BE2C (cell line): ENCODE data around the gene SLIT2.

Source experiments
- DNase-seq: peaks from one replicate; pipeline ENCODE4 v3.0.0-alpha.2; 2020
- H3K27me3 ChIP-seq: fragments of 250-450 bp; sonication (Bioruptor Pico); 2 replicates; pipeline ENCODE4 v1.5.1; 2020; ENCODE audit warnings: mild to moderate bottlenecking
- H3K36me3 ChIP-seq: fragments of 250-450 bp; sonication (Bioruptor Pico); 2 replicates; pipeline ENCODE4 v1.5.1; 2020; ENCODE audit warnings: mild to moderate bottlenecking
- H3K4me1 ChIP-seq: fragments of 250-450 bp; sonication (Bioruptor Pico); 2 replicates; pipeline ENCODE4 v1.5.1; 2020
- H3K4me3 ChIP-seq: 2 replicates; pipeline ENCODE4 v1.5.1; 2011; ENCODE audit warnings: low read depth, low read length
- H3K9me3 ChIP-seq: fragments of 250-450 bp; sonication (Bioruptor Pico); 2 replicates; pipeline ENCODE4 v1.5.1; 2020
- TF ChIP-seq, protein P1 (sequence below): IDR thresholded peaks from 2 replicates; pipeline ENCODE4 v1.5.1; 2012; ENCODE audit warnings: mild to moderate bottlenecking, low read depth, low read length

SLIT2 gene

GRCh38 chr4:20253735-20254409 is 2.2 kb downstream of the SLIT2 start:
- peak; percentile 7 for DNase-seq
- TF ChIP-seq, protein P1, sequence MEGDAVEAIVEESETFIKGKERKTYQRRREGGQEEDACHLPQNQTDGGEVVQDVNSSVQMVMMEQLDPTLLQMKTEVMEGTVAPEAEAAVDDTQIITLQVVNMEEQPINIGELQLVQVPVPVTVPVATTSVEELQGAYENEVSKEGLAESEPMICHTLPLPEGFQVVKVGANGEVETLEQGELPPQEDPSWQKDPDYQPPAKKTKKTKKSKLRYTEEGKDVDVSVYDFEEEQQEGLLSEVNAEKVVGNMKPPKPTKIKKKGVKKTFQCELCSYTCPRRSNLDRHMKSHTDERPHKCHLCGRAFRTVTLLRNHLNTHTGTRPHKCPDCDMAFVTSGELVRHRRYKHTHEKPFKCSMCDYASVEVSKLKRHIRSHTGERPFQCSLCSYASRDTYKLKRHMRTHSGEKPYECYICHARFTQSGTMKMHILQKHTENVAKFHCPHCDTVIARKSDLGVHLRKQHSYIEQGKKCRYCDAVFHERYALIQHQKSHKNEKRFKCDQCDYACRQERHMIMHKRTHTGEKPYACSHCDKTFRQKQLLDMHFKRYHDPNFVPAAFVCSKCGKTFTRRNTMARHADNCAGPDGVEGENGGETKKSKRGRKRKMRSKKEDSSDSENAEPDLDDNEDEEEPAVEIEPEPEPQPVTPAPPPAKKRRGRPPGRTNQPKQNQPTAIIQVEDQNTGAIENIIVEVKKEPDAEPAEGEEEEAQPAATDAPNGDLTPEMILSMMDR = no peak
- no peaks in the 10 kb centered on the region for H3K9me3 ChIP-seq
- no peaks in the 10 kb centered on the region for H3K36me3 ChIP-seq
- H3K4me3 ChIP-seq = no peak overlapping the region
- peaks cover 74% of the 10 kb centered on the region for H3K27me3 ChIP-seq
- no peaks in the 10 kb centered on the region for H3K4me1 ChIP-seq

DNA sequence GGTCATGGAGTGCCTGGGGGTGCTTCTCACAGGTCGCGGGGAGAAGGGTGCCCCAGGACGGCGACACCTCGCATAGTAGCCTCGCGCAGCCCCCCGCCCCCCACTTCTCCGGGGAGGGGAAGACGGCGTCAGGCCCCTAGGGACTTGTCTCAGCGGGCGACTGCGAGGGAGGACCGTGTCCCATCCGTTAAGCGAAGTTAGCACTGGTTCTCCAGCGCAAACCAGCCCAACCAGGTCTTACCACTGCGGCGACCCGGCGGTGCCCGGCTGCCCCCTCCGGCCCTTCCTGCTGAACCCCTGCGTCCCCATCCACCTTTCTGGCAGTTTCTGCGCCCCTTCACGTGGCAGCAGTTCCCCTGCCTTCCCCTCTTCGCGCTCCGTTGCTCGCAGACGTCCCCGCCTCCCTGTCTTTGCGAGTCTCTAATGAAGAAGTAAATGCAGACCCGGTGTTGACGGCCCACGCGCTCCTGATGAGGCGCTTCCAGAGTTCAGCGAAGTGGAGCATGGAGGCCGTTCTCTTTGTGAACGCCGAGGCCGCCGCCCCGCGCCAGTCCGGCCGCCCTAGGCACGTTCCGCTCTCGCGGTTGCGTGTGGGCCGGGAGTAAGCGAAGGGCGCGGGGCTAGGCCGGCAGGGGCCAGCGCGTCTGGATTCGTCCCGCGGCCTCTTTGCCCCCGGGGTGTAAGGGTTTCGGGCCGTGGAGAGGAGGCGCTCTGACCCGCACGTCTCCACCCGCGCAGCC is 3.0 kb downstream of the SLIT2 start:
- H3K36me3 ChIP-seq = no peaks in the 10 kb centered on the region
- DNase-seq = peak; percentile 8
- no peaks in the 10 kb centered on the region for H3K4me1 ChIP-seq
- H3K9me3 ChIP-seq = no peaks in the 10 kb centered on the region
- no peak overlapping the region for H3K4me3 ChIP-seq
- H3K27me3 ChIP-seq = peaks cover 79% of the 10 kb centered on the region
- TF ChIP-seq, protein P1 = no peak

- H3K9me3 ChIP-seq = no peaks in the 10 kb centered on the region
- no peak overlapping the region for H3K4me3 ChIP-seq
- TF ChIP-seq, protein P1 = no peak
- H3K36me3 ChIP-seq = no peaks in the 10 kb centered on the region
- no peaks in the 10 kb centered on the region for H3K4me1 ChIP-seq
- no peak for DNase-seq
- H3K27me3 ChIP-seq = peaks cover 83% of the 10 kb centered on the region
Measured at GRCh38 chr4:20255251-20255586, 3.5 kb downstream of the SLIT2 start.

GRCh38 chr4:20255823-20256222 is 4.1 kb downstream of the SLIT2 start:
- H3K27me3 ChIP-seq = peaks cover 77% of the 10 kb centered on the region
- H3K4me3 ChIP-seq = no peak overlapping the region

DNA sequence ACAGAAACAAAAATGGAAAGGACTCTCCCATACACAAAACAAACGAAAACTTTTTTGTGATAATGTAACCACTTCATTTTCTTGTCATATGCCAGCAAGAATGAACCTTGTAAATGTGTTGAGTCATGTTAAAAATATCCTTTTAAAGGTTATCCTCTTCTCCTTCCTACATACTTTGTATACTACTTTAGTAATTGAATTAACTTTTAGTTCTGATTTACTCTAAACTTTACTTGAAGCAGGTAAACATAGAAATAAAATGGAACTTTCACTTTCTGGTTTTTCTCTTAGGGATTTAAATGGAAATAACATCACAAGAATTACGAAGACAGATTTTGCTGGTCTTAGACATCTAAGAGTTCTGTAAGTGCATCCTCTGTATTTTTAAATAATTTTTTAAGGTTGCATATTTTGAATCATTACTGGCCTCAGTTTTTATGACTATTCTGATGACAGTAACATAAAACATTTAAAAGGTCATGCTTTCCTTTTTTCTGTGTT is 4.7 kb downstream of the SLIT2 start:
- Histone ChIP-seq H3K4me1 (no peaks in the 10 kb centered on the region), H3K9me3 (no peaks in the 10 kb centered on the region), H3K27me3 (peaks cover 71% of the 10 kb centered on the region), H3K36me3 (no peaks in the 10 kb centered on the region), H3K4me3 (no peak overlapping the region)
- no peak for DNase-seq
- TF ChIP-seq, protein P1 = no peak

More at GRCh38 chr4:20255823-20256222, 4.1 kb downstream of the SLIT2 start:
- Histone ChIP-seq H3K4me1 (no peaks in the 10 kb centered on the region), H3K36me3 (no peaks in the 10 kb centered on the region), H3K9me3 (no peaks in the 10 kb centered on the region)
- TF ChIP-seq, protein P1 = no peak
- no peak for DNase-seq

- H3K36me3 ChIP-seq = no peaks in the 10 kb centered on the region
- TF ChIP-seq, protein P1 = no peak
- H3K9me3 ChIP-seq = no peaks in the 10 kb centered on the region
- peaks cover 53% of the 10 kb centered on the region for H3K27me3 ChIP-seq
- H3K4me3 ChIP-seq = no peak overlapping the region
- H3K4me1 ChIP-seq = no peaks in the 10 kb centered on the region
- DNase-seq = no peak
Measured at GRCh38 chr4:20259707-20260106, 8.0 kb downstream of the SLIT2 start.
